Parathyroid adenoma (tissue), 2 donors: ENCODE measurements around the gene CCDC197.

Experiments used
- H2AFZ ChIP-seq: fragments of 300-600 bp; sonication (generic); one replicate; pipeline ENCODE4 v1.7.0; 2017; ENCODE audit warnings: antibody characterized with exemption, mild to moderate bottlenecking
- H3K27ac ChIP-seq: fragments of 300-600 bp; sonication (generic); one replicate; pipeline ENCODE4 v1.7.0; 2017
- H3K27me3 ChIP-seq: fragments of 300-600 bp; sonication (generic); one replicate; pipeline ENCODE4 v1.7.0; 2017; ENCODE audit warnings: low read length; ENCODE audit not compliant: control insufficient read depth, insufficient read depth
- H3K36me3 ChIP-seq: fragments of 300-600 bp; sonication (generic); one replicate; pipeline ENCODE4 v1.7.0; 2017; ENCODE audit warnings: low read length; ENCODE audit not compliant: control insufficient read depth, insufficient read depth
- H3K4me1 ChIP-seq: fragments of 300-600 bp; sonication (generic); one replicate; pipeline ENCODE4 v1.7.0; 2017; ENCODE audit warnings: control low read depth
- H3K4me2 ChIP-seq: fragments of 300-600 bp; sonication (generic); one replicate; pipeline ENCODE4 v1.7.0; 2017; ENCODE audit warnings: low read length
- H3K4me3 ChIP-seq: fragments of 300-600 bp; sonication (generic); one replicate; pipeline ENCODE4 v1.7.0; 2017; ENCODE audit warnings: low read depth, low read length
- H3K79me2 ChIP-seq: fragments of 300-600 bp; sonication (generic); one replicate; pipeline ENCODE4 v1.7.0; 2017; ENCODE audit warnings: control low read depth
- H3K9ac ChIP-seq: fragments of 300-600 bp; sonication (generic); one replicate; pipeline ENCODE4 v1.7.0; 2017; ENCODE audit warnings: mild to moderate bottlenecking
- H3K9me3 ChIP-seq: fragments of 300-600 bp; sonication (generic); one replicate; pipeline ENCODE4 v1.7.0; 2017; ENCODE audit warnings: low read length; ENCODE audit not compliant: control insufficient read depth
- CTCF ChIP-seq: fragments of 300-600 bp; sonication (generic); IDR thresholded peaks from one replicate; pipeline ENCODE4 v1.7.0; 2017; ENCODE audit warnings: antibody characterized with exemption, mild to moderate bottlenecking
- donor health status: primary hyperparathyroidism.

Gene CCDC197

GRCh38 chr14:93954900-93955849, 41.9 kb upstream of the CCDC197 start:
- no peaks in the 10 kb centered on the region for H3K79me2 ChIP-seq
- no peaks in the 10 kb centered on the region for H3K27me3 ChIP-seq
- H3K4me3 ChIP-seq = no peak overlapping the region
- no peak for TF ChIP-seq CTCF
- H3K36me3 ChIP-seq = no peaks in the 10 kb centered on the region
- no peak overlapping the region for H2AFZ ChIP-seq
- no peak overlapping the region for H3K27ac ChIP-seq
- H3K9ac ChIP-seq = no peak overlapping the region
- no peak overlapping the region for H3K4me2 ChIP-seq
- peaks cover 8% of the 10 kb centered on the region for H3K4me1 ChIP-seq
- no peaks in the 10 kb centered on the region for H3K9me3 ChIP-seq

GRCh38 chr14:93955850-93956481, 41.1 kb upstream of the CCDC197 start:
- no peak overlapping the region for H3K4me2 ChIP-seq
- H2AFZ ChIP-seq = no peak overlapping the region
- no peak overlapping the region for H3K4me3 ChIP-seq
- H3K27ac ChIP-seq = no peak overlapping the region
- H3K9ac ChIP-seq = no peak overlapping the region
- H3K79me2 ChIP-seq = no peaks in the 10 kb centered on the region
- H3K27me3 ChIP-seq = no peaks in the 10 kb centered on the region
- no peak for TF ChIP-seq CTCF
- H3K36me3 ChIP-seq = no peaks in the 10 kb centered on the region
- H3K9me3 ChIP-seq = no peaks in the 10 kb centered on the region
- H3K4me1 ChIP-seq = peaks cover 8% of the 10 kb centered on the region

- no peak overlapping the region for H3K4me3 ChIP-seq
- no peaks in the 10 kb centered on the region for H3K36me3 ChIP-seq
- peaks cover 8% of the 10 kb centered on the region for H3K4me1 ChIP-seq
- H3K27ac ChIP-seq = no peak overlapping the region
- H2AFZ ChIP-seq = no peak overlapping the region
- H3K4me2 ChIP-seq = no peak overlapping the region
- no peak for TF ChIP-seq CTCF
- no peaks in the 10 kb centered on the region for H3K9me3 ChIP-seq
- no peak overlapping the region for H3K9ac ChIP-seq
- H3K27me3 ChIP-seq = no peaks in the 10 kb centered on the region
- H3K79me2 ChIP-seq = no peaks in the 10 kb centered on the region
Observed at GRCh38 chr14:93956514-93957332, 40.4 kb upstream of the CCDC197 start.

GRCh38 chr14:93957333-93957710, 39.8 kb upstream of the CCDC197 start:
- no peak for TF ChIP-seq CTCF
- H3K79me2 ChIP-seq = no peaks in the 10 kb centered on the region
- no peak overlapping the region for H3K9ac ChIP-seq
- H3K36me3 ChIP-seq = no peaks in the 10 kb centered on the region
- H3K27ac ChIP-seq = no peak overlapping the region
- H3K9me3 ChIP-seq = no peaks in the 10 kb centered on the region
- H3K27me3 ChIP-seq = no peaks in the 10 kb centered on the region
- no peak overlapping the region for H2AFZ ChIP-seq
- H3K4me1 ChIP-seq = peaks cover 8% of the 10 kb centered on the region
- no peak overlapping the region for H3K4me2 ChIP-seq
- no peak overlapping the region for H3K4me3 ChIP-seq
